ENCODE measurements around the gene TEX19. TPM values are rescaled to one million over a fixed set of nuclear protein-coding genes. Genes with fewer than 3 reads are reported as not detected.

Gene TEX19
- total RNA-seq, 1 experiment from 2014 or later, result not detected

DNA sequence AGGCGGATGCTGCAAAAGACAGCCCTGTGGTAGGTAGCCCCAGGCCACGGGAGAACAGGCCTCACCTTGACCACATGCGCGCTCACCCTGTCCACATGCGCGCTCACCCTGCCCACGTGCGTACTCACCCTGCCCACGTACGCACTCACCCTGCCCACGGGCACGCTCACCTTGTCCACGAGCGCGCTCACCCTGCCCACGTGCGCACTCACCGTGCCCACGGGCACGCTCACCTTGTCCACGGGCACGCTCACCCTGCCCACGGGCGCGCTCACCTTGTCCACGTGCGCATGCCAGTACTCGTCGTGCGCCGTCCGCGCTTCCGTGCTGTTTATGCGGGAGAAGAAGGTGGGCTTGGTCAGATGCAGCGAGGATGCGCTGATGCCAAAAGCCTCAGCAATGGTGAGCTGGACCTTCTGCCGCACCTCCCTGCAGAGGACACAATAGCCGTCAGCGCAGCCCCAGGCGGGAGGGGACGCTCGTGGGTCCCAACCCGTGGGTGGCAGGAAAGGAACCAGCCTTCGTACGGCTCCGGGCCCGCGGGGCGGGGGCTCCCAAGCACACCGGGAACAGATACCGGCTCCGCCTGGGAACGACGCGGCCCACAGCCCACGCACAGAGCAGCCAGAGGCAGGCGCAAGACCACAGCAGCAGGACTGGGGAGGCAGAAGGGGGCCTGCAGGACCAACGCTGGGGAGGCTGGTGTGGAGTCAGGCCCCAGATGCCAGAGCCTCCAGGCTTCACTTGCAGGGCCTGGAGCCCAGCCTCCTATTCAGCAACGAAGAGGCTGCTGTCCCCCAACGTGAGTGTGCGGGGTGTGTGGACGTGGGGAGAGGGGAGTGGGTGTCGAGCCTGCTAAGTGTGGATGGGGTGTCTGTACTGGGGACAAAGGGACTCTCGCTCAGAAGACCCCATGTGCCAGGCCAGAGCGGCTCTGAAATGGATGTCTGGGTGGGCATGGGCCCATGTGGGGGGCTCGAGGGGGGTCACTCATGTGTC is 44.9 kb downstream of the TEX19 start:
- TF ChIP-seq, protein P1, sequence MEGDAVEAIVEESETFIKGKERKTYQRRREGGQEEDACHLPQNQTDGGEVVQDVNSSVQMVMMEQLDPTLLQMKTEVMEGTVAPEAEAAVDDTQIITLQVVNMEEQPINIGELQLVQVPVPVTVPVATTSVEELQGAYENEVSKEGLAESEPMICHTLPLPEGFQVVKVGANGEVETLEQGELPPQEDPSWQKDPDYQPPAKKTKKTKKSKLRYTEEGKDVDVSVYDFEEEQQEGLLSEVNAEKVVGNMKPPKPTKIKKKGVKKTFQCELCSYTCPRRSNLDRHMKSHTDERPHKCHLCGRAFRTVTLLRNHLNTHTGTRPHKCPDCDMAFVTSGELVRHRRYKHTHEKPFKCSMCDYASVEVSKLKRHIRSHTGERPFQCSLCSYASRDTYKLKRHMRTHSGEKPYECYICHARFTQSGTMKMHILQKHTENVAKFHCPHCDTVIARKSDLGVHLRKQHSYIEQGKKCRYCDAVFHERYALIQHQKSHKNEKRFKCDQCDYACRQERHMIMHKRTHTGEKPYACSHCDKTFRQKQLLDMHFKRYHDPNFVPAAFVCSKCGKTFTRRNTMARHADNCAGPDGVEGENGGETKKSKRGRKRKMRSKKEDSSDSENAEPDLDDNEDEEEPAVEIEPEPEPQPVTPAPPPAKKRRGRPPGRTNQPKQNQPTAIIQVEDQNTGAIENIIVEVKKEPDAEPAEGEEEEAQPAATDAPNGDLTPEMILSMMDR (IDR thresholded peaks at IDR 0.05; ENCODE audit: unreplicated experiment), result no peak
- H3K4me1 Mint-ChIP-seq (ENCODE audit: low read depth, unreplicated experiment), result peaks cover 8% of the 10 kb centered on the region
- H3K27ac Mint-ChIP-seq (ENCODE audit: unreplicated experiment), result no peak overlapping the region
- peaks cover 16% of the 10 kb centered on the region for H3K36me3 Mint-ChIP-seq (ENCODE audit: insufficient read depth, unreplicated experiment)
- H3K9me3 Mint-ChIP-seq (ENCODE audit: low read depth, unreplicated experiment), result no peaks in the 10 kb centered on the region
- intact Hi-C loops (cut with micrococcal nuclease; ENCODE audit: unreplicated experiment), result no loop called here
- CTCF ChIA-PET, result no interaction called here
- DNase-seq, result no peak
- no peaks in the 10 kb centered on the region for H3K27me3 Mint-ChIP-seq (ENCODE audit: unreplicated experiment)
- BruUV-seq (replicated peaks), result no TSS peak
- no peak overlapping the region for H3K4me3 Mint-ChIP-seq (ENCODE audit: low read depth, unreplicated experiment)

DNA sequence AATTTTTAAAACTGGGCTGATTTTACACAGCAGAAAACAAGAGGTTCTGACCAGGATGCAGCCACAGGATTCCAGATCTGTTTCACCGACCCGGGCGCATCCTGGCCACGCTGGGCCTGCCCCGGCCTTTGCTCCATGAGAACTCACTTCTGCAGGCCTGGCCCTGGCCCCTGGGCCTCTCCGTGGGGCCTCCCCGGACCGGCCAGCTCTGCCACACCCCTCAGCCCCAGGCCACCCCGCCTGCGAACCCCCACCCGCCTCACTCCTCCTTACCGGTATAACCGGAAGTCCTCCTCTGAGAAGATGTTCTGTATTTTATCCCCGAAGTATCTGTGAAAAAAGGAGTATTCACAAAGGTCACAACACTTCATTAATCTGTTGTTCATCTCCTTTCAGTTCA is 46.0 kb downstream of the TEX19 start:
- intact Hi-C loops (cut with micrococcal nuclease; ENCODE audit: unreplicated experiment), result no loop called here
- H3K4me3 Mint-ChIP-seq (ENCODE audit: low read depth, unreplicated experiment), result no peak overlapping the region
- H3K27ac Mint-ChIP-seq (ENCODE audit: unreplicated experiment), result no peak overlapping the region
- no TSS peak for BruUV-seq (replicated peaks)
- CTCF ChIA-PET, result no interaction called here
- TF ChIP-seq, protein P1 (IDR thresholded peaks at IDR 0.05; ENCODE audit: unreplicated experiment), result no peak
- H3K4me1 Mint-ChIP-seq (ENCODE audit: low read depth, unreplicated experiment), result peaks cover 8% of the 10 kb centered on the region
- DNase-seq, result no peak
- no peaks in the 10 kb centered on the region for H3K9me3 Mint-ChIP-seq (ENCODE audit: low read depth, unreplicated experiment)
- H3K36me3 Mint-ChIP-seq (ENCODE audit: insufficient read depth, unreplicated experiment), result peaks cover 16% of the 10 kb centered on the region
- no peaks in the 10 kb centered on the region for H3K27me3 Mint-ChIP-seq (ENCODE audit: unreplicated experiment)

DNA sequence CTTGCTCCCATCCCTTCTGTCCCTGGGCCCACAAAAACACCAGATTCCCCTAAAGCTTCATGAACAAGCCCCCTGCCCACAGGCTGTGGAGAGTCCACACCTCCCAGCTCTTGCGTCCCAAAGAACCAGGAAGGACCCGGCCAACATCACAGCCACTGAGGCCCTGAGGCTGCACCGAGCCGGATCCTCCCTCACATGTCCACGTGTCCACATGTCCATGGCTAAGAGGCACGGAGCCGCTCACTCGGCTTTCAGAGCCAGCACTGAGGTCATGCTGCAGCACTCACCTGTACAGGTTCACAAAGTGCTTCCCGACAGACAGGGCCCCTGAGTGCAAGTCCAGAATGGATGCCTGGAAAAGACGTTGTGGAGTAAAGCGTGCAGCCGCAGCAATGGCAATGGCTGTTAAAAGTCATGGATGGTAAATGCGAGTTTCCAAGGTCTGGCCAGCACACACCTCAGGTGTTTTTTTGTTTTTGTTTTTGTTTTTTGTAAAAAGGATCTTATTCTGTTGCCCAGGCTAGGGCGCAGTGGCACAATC is 47.2 kb downstream of the TEX19 start:
- TF ChIP-seq, protein P1 (IDR thresholded peaks at IDR 0.05; ENCODE audit: unreplicated experiment), result no peak
- Mint-ChIP-seq H3K9me3 (ENCODE audit: low read depth, unreplicated experiment) (no peaks in the 10 kb centered on the region), H3K4me3 (ENCODE audit: low read depth, unreplicated experiment) (no peak overlapping the region), H3K27me3 (ENCODE audit: unreplicated experiment) (no peaks in the 10 kb centered on the region), H3K27ac (ENCODE audit: unreplicated experiment) (no peak overlapping the region), H3K4me1 (ENCODE audit: low read depth, unreplicated experiment) (peaks cover 8% of the 10 kb centered on the region), H3K36me3 (ENCODE audit: insufficient read depth, unreplicated experiment) (peaks cover 16% of the 10 kb centered on the region)
- DNase-seq, result no peak
- BruUV-seq (replicated peaks), result no TSS peak
- intact Hi-C loops (cut with micrococcal nuclease; ENCODE audit: unreplicated experiment), result no loop called here
- CTCF ChIA-PET, result no interaction called here

DNA sequence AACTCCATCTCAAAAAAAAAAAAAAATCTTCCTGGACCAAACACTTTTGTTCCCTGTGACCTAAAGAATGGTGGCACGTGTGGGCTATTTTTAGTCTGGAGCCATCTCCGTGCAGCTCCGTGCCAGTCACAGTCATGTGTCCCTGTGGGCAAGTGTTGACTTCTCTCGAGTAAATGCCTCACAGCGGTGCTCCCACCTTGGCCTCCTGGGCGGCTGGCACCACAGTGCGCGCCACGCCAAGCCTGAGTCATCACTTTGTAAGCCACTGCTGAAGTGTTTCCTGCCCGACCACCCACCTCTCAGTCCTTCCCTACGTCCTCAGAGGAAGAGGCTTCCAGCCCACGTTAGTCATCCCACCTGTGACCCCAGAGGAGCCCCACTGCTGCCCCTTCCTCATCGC is 48.2 kb downstream of the TEX19 start:
- H3K27me3 Mint-ChIP-seq (ENCODE audit: unreplicated experiment), result no peaks in the 10 kb centered on the region
- TF ChIP-seq, protein P1 (IDR thresholded peaks at IDR 0.05; ENCODE audit: unreplicated experiment), result no peak

More for the DNA sequence above, 48.2 kb downstream of the TEX19 start:
- Mint-ChIP-seq H3K36me3 (ENCODE audit: insufficient read depth, unreplicated experiment) (peaks cover 16% of the 10 kb centered on the region), H3K4me3 (ENCODE audit: low read depth, unreplicated experiment) (no peak overlapping the region), H3K9me3 (ENCODE audit: low read depth, unreplicated experiment) (no peaks in the 10 kb centered on the region), H3K4me1 (ENCODE audit: low read depth, unreplicated experiment) (peaks cover 8% of the 10 kb centered on the region), H3K27ac (ENCODE audit: unreplicated experiment) (no peak overlapping the region)
- CTCF ChIA-PET, result no interaction called here
- no TSS peak for BruUV-seq (replicated peaks)
- intact Hi-C loops (cut with micrococcal nuclease; ENCODE audit: unreplicated experiment), result no loop called here
- no peak for DNase-seq

Measured in Calu3 (cell line).